GM21786 (cell line): Measurements from ENCODE around the gene ALK.

Source experiments
- ATAC-seq: cut with Tn5 transposase; IDR thresholded peaks from one replicate; pipeline ENCODE4 v1.9.1; 2021; ENCODE audit not compliant: unreplicated experiment

Gene ALK

DNA sequence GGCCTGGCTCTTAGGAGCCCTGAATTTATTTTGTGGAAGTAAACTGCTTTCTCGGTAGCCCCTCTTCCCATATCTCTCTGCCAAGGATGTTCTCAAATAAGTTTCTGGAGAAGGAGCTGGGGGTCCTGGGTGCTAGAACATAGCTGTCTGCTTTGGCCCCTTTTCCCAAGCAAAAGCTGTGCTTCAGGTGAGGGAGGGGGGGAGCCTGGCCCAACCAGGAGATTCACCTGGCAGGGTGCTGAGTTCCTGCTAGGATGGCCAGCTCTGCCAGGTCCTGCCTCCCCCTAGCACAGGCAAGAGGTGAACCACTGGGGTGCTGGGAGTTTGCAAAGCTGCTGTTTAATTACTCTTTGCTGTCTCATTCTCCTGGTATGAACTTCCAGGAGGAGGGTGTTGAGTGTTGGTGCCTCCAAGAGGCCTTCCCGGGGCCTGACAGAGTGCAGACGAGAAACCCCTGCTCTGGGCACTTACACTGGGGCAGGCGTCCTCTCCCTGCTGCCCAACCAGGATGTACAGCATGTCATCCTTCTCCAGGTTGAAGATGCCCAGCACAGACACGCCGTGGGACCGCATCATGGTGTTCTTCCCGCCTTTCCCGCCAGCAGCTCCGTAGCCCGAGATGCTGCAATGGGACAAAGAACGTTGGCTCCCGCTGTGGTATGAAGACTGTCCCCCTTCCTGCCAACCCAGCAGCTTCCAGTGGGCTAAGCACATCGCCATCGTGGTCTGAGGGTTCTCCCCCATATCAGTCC lies 682.0 kb downstream of the ALK start:
- ATAC-seq = no peak

DNA sequence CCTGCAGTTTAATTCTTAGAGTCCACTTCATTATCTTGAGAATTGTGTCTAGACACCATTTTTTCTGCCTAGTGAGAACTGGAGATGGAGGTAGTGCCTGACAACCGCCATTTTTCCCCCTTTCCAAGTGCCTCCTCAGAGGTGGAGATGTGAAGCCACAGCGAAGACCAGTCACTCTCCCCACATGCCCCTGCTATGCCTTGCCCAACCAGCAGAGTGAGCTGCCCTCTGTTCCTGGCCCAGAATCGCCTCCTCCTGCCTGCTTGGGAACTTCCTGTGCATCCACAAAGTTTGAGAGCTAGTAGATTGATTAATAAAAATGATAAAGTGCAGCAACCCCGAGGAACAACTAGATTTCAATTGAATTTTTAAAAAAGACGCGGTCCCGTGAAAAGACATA lies 682.9 kb downstream of the ALK start:
- no peak for ATAC-seq

DNA sequence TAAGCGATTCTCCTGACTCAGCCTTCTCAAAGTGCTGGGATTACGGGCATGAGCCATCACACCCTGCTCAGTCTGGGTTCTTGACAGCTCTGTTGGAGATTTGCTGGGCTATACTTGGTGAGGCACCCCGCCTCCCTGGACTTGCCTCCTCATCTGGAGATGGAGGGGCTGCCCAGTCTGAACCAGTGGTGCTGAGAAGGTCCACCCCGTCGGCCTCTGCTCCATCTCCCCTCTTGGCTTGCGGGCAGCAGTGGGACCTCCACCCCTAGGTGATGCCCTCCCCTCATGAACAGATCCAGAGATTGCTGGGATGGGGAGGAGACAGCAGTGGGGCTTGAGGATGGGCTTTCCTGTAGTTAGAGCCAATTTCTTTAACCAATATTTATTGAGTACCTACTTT lies 685.3 kb downstream of the ALK start:
- no peak for ATAC-seq

DNA sequence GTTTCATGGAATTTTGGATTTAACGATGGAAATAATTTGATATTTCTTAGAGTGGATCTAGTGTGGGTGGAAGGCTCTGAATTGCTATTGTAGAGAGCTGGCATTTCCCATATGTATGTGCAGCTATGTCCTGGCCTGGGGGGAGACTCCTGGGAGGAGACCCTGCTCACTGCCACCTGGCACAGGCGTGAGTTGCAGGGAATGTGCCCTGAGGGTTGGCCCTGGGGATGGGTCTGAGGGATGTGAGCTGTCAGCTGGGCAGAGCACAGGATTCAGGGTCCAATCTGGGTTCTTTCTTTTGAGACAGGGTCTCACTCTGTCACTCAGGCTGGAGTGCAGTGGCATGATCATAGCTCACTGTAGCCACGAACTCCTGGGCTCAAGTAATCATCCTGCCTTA lies 686.0 kb downstream of the ALK start:
- no peak for ATAC-seq

DNA sequence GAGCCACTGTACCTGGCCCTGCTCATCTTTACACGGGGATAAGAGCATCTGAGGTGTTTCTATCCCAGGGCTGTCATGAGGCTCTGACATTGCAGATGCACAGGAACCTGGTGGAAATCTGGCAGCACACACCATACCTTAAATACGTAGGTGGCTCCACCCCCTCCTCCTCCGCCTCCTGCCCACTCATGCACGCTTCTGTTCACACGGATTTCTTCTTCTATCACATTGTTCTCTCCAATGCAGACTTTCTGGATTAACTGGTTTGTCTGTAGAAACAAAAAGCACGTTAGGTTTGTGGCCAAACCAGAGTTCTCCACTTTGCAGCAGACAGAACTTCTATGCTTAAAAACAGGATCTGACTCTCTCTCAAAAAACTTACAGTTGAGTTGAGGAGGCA lies 688.0 kb downstream of the ALK start:
- ATAC-seq = no peak

DNA sequence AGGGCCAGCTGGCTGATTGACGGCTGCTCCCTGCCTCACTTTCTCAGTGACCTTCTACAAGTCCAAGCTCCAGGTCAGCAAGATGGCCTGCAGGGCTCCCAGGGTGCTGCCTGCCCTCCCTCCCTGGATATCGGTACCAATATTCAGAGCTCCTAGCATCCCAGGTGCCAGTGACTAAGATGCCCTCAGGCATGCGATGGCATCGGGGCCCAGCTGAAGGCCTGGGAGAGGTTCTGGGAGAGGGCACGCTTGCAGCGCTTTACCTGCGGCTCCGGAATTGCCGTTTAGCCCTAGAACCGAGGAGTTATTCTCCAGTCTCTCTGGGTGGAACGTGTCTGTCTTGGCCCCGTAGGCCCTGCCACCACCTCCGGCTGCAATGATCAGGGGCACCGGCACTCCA lies 689.3 kb downstream of the ALK start:
- no peak for ATAC-seq

DNA sequence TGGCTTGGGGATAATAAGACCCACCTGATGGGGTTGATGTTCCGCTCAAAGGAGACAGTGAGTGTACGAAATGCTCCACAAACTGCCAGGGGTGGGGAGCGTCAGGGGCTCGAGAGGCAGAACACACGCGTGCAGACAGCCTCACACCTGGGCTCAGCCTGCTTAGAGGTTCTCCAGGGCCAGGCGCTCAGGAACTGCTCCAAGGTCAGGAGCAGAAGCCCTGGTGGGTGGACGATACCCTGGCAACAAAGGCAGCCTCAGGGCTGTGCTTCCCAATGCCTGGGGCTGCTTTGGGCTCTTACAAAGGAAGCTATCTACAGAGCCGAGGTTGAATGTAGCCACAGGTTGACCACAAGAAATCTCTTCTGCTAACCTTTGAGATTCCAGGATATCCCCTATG lies 691.7 kb downstream of the ALK start:
- ATAC-seq = no peak

DNA sequence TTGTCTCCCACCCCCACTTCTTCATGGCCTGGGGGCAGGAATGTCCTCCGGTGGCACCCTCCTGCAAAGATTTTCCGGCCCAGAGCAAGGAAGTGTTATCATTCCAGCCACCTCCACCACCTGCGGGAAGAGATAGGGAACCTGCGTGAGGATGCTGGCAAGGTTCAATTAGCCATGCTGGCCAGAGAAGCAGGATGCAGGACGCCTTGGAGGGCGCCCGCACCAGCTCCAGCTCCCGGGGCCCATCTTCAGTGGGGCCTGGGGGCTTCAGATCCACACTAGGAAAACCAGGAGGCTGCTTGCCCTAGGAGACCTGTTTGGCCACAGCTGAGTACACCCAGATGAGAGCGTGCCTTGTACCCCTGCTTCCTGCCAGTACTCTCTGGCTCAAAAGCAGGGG lies 692.4 kb downstream of the ALK start:
- ATAC-seq = no peak

DNA sequence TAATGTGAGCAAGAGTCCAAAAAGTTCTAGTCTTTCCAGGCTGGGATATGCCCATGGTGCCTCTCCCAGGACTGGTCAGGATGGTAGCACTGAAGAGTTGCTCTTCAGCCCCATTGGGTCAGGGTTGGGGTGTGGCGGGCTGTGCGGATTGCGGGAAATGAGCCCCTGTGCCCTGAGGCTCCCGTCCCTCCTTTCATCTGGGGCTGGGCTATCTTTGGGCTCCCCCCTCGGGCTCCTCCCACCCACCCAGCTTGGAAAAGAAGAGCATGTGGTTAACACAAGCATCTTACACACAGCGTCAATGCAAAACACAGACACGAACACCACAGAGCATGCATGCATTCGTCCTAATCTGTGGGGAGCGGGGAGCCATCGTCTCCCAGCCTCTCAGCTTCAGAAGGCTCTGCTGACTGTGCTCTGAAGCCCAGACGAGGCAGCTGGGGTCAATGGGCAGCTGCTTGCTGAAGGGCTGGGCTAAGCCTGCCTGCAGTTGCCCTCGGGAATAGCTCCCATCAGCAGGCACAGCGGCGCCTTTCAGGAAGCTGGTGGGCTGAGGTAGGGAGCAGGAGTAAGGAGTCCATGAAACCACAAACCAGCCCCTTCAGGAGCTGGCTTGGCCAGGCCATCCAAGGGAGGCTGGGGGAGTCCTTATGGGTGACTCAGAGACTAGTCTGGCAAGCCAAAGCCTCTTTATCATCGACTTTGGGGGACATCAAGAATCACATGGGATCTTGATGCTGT lies 693.3 kb downstream of the ALK start:
- ATAC-seq = no peak

DNA sequence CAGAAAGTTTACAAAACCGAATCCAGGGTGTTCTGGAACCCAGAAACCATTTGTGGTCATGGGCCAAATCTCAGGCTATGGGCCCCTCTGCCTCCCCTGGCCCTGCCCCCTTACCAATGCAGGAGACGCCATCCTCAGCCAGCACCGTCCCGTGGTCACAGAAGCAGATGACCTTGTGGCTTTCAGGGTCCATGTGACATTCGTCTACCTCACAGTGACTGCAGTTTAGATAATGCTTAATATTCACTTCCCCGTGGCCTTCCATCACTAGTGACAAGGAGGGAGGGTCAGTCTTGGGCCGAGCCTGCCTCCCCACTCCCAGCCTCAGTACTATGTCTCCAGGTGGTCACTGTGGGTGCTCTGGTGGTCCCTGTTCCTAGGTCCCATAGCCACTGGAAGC lies 694.6 kb downstream of the ALK start:
- no peak for ATAC-seq

DNA sequence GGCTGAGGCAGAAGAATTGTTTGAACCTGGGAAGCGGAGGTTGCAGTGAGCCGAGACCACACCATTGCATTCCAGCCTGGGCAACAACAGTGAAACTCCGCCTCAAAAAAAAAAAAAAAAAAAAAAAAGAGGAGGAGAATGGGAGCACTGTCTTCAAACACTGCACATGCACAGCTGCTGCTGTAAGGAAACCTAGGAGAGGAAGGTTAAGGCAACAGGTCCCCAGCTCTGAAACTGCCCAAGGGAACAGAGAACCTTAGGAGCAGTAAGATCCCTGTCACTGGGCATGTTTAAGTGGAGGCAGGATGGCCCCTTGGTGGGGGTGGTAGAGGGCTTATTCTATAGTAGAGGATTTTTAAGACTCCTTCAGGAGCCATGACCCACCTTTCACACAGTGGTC lies 695.0 kb downstream of the ALK start:
- no peak for ATAC-seq

DNA sequence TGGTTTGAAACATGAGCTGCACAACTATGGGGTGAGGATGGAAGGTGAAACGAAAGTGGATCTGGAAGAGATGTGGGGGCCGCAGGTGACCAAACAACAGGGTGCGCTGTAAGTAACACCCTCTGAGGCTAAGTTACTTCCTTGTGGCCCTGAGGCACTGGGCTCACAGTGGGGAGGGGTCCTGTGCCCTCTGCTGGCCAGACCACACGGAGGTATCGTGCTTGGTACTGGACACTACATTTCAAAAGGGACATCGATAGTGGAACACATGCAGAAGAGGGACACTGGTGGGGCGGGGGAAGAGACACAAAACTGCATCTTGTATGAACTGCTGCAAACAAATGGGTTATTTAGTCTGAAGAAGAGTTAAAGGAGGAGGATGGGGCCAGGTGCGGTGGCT lies 695.6 kb downstream of the ALK start:
- ATAC-seq = no peak

DNA sequence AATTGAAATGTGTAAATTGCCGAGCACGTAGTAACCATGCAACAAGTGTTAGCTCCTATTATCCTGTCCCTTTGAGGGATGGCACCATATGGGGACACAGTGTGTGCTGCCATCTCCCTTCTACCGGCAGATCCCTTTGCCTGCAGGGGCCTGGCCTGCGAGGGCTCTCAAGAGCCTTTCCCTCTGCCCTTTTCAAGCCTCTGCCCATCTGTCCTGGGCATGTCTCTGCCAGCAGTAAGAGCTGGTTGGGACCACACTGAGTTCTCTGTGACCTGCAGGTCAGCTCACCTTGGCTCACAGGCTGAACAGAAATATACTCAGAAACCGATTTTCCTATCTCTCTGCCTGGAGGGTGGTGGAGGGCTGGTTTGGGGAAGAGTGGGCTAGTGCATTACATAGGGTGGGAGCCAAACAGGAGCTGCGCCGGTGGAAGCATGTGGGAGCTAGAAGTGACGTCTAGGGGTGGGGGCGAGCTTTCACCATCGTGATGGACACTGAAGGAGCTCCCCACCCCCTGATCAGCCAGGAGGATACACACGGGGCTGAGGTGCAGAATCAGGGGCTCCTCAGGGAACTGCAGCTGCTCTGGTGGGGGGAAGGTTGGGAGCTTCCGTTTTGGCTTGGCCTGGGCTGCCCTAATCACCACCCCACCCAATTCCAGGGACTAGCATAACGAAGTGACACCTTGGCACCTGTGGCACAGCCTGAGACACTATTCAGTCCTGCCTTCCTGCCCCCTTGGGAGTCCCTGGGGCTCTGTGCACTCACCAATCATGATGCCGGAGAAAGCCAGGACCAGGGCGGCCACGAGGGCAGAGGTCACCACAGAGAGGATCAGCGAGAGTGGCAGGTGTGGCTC lies 696.5 kb downstream of the ALK start:
- no peak for ATAC-seq

DNA sequence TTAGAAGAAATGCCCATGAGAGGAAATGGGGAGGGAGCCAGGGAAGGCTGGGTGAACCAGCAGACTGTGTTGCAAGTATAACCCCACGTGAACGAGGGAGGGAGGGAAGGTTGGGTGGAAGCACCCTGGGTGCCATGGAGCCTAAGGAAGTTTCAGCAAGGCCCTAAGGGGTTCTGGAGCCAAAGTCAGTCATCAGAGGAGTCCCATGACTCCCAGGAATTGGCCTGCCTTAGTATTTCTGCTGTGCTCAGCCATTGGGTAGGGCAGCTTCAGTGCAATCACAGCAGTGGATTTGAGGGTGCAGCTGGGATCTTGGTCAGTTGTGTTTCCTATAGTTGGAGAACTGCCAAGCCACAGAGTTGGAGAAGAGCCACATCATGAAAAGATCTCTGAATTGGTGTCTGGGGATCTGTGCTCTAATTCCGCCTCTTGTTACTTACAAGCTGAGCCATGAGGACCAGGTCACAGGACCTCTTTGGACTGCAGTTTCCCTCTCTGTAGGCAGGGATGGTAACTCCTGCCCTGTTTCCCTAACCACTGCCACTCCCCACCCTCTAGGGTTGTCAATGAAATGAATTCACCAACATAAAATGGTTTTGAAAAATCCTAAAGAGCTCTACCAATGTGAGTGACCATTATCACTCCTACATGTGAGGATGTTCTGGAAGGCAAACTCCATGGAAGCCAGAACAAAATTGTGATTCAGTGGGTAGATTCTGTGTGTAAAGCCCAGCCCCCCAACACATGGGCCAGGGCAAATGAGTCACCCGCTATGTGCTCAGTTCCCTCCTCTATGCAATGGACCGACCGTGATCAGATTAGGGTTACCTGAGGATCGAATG lies 697.3 kb downstream of the ALK start:
- ATAC-seq = no peak

DNA sequence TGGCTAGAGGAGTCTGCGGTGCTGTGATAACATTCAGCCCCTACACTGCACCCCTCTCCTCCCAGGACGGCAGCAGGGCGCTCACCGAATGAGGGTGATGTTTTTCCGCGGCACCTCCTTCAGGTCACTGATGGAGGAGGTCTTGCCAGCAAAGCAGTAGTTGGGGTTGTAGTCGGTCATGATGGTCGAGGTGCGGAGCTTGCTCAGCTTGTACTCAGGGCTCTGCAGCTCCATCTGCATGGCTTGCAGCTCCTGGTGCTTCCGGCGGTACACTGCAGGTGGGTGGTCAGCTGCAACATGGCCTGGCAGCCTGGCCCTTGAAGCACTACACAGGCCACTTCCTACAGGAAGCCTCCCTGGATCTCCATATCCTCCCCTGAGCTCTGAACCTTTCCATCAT lies 698.1 kb downstream of the ALK start:
- ATAC-seq = no peak

DNA sequence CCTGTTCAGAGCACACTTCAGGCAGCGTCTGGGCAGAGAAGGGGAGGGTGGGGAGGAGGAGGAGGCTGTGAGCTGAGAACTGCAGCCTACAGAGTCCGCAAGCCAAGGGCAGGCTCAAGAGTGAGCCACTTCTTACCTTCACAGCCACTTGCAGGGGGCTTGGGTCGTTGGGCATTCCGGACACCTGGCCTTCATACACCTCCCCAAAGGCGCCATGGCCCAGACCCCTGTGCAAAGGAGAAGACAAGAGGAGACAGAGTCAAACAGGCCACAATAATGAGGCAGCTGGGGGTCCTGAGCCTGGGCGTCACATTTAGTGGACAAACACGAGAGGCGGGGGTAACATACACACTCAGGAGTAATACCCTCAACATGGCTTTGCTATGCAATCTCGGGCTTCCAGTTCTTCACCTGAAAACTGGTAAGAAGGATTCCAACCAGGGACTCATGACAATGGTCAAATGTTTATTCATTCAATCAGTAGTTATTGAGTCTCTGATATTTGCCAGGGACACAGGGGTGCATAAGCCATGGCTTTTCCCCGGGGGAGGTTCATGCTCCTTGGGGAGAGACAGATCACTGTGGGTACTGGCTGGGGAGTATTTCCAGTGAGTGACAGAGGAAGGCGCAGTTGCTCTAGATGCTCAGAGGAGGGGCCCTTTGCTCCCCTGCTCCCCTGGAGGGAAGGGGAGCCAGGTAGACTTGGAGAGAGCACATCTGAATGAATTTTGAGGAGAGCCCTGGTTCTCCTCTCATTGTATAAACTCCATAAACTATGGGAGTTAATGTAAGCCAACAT lies 698.8 kb downstream of the ALK start:
- no peak for ATAC-seq

DNA sequence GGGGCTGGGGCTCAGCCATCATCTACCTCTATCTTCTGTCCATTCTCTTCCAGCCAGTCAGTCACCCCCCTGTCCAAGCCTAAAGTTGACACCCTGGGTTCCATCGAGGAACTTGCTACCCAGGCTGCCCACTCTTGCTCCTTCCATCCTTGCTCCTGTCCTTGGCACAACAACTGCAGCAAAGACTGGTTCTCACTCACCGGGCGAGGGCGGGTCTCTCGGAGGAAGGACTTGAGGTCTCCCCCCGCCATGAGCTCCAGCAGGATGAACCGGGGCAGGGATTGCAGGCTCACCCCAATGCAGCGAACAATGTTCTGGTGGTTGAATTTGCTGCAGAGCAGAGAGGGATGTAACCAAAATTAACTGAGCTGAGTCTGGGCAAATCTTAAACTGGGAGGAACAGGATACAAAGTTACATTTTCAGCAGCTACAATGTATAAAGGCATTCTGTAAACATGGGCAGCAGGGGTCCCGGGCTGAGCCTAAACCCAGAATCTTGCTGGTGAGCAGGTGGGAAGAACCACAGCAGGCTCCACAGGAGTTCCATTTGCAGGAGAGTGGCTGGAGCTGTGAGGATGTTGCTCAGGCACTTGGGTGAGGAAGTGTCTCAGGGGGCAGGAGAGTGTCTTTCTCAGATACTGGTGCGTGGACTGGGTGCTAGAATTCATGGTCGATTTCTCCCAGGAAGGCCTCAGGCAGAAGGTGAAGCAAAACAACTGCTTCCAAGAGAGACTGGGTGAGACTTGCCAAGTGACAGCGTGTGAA lies 700.7 kb downstream of the ALK start:
- ATAC-seq = no peak

DNA sequence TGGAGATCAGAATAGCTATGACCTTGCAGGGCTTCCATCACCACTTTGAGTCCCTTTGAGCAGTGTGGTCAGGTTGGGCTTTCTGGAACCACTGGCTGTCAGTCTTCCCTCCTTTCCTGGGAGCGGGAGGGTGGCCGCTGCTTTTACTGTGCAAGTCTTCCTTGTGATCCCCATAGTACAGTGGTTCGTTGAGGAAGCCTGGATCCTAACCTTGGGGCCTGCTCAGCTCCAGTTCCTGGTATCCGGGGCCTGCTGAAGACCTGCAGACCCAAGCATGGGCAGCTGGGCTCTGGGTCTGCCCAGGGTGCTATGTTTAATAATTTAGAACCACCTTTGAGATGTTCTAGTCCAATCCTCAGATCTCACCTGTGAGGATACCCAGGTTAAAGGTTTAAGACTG lies 702.0 kb downstream of the ALK start:
- no peak for ATAC-seq

DNA sequence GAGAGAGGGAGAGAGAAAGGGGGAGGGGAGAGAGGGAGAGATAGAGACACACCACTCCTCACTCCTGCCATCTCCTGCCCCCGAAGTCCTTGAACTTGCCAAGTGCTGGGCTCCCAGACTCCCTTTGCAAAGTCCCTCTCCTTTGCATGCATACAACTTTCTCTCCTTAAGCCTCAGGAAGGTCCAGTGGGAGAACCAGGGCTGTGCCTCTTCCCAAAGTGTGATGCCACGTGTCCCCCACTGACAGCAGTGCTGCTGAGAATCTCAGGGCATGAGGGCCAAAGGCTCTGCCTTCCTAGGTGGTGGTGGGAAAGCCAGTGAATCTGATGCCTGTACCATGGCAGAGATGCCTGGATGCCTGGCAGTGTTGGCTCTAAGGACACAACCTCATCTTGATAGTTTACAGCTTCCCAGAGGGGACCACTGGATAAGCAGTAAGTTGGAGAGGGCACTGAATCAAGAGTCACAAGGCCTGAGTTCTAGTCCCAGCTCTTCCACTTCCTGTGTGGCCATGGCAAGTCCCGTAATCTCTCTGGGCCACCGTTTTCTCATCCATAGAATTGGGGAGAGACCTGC lies 702.7 kb downstream of the ALK start:
- no peak for ATAC-seq
